ENCODE results near the gene ITIH4.

Gene ITIH4

DNA sequence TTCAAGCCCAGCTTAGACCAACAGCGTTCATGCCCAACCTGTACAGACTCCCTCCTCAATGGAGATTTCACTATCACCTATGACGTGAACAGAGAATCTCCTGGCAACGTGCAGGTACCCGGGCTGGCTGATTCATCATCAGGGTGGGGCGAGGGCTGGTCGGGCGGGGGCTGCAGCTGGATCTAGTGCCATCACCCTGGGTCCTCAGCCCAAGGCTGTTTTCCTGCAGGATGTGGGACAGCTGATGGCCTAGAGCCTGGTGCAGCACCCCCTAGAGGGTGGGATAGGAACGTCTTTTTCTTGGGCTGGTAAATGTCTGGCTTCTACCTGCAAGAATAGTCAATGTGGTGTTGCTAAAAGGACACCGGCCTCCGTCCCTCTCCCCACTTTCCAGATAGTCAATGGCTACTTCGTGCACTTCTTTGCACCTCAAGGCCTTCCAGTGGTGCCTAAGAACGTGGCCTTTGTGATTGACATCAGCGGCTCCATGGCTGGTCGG is 31.4 kb downstream of the ITIH4 start:
- TF ChIP-seq TEAD4 (IDR thresholded peaks at IDR 0.05) (no peak), REST (IDR thresholded peaks at IDR 0.05; ENCODE audit: low read depth) (no peak), RAD21 (IDR thresholded peaks at IDR 0.05; ENCODE audit: low read depth) (peak; percentile 36; the same call in 1 of the 2 replicates), TCF12 (IDR thresholded peaks at IDR 0.05; ENCODE audit: low read depth) (no peak)

- no peak for TF ChIP-seq RAD21 (IDR thresholded peaks at IDR 0.05; ENCODE audit: low read depth)
Observed at GRCh38 chr3:52798376-52798977, 32.0 kb downstream of the ITIH4 start.

- TF ChIP-seq, protein P1, sequence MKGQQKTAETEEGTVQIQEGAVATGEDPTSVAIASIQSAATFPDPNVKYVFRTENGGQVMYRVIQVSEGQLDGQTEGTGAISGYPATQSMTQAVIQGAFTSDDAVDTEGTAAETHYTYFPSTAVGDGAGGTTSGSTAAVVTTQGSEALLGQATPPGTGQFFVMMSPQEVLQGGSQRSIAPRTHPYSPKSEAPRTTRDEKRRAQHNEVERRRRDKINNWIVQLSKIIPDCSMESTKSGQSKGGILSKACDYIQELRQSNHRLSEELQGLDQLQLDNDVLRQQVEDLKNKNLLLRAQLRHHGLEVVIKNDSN (IDR thresholded peaks at IDR 0.05), result no peak
- no peak for TF ChIP-seq EGR1 (IDR thresholded peaks at IDR 0.05)
Observed at GRCh38 chr3:52796411-52796810, 34.1 kb downstream of the ITIH4 start.

DNA sequence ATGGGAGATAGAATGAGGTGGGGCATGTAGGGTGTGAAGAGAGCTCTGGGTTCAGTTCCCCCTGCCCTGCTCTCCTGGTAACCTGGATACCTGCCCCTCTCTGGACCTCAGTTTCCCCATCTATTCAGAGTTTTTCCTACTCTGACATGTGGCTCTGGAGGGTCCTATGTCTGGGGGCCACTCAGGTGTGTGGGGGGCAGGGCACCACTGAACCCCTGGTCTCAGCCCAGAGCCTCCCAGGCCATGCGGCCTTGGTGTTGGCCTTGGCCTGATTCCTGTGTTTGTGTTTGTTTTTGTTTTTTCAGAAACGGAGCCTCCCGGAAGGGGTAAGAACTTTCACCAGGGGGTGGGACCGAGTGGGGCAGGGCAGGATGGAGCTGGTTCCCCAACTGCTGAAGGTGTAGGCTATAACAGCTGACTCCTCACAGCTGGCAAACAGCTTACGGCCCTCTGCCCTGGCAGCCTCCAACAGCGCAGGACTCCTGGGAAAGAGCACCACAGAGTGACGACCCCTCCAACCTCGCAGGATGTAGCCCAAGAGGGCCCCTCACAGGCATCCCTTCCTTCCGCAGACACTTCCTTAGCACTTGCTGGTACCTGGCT is 35.1 kb downstream of the ITIH4 start:
- TF ChIP-seq, protein P1 (IDR thresholded peaks at IDR 0.05), result no peak
- TF ChIP-seq CEBPB (IDR thresholded peaks at IDR 0.05) (no peak), FOXM1 (IDR thresholded peaks at IDR 0.05; ENCODE audit: borderline replicate concordance, low read depth) (no peak), REST (IDR thresholded peaks at IDR 0.05; ENCODE audit: low read depth) (no peak), TAF1 (IDR thresholded peaks at IDR 0.05; ENCODE audit: low read depth) (no peak), CREB1 (IDR thresholded peaks at IDR 0.05; ENCODE audit: low read depth) (no peak), EP300 (IDR thresholded peaks at IDR 0.05; ENCODE audit: borderline replicate concordance) (no peak), YY1 (IDR thresholded peaks at IDR 0.05; ENCODE audit: low read depth) (no peak), RAD21 (IDR thresholded peaks at IDR 0.05; ENCODE audit: low read depth) (no peak), MAX (IDR thresholded peaks at IDR 0.05) (no peak), ZBTB7A (IDR thresholded peaks at IDR 0.05; ENCODE audit: low read depth) (no peak), TCF12 (IDR thresholded peaks at IDR 0.05; ENCODE audit: low read depth) (no peak), EGR1 (IDR thresholded peaks at IDR 0.05) (no peak), TEAD4 (IDR thresholded peaks at IDR 0.05) (no peak), NFIC (IDR thresholded peaks at IDR 0.05) (no peak)

DNA sequence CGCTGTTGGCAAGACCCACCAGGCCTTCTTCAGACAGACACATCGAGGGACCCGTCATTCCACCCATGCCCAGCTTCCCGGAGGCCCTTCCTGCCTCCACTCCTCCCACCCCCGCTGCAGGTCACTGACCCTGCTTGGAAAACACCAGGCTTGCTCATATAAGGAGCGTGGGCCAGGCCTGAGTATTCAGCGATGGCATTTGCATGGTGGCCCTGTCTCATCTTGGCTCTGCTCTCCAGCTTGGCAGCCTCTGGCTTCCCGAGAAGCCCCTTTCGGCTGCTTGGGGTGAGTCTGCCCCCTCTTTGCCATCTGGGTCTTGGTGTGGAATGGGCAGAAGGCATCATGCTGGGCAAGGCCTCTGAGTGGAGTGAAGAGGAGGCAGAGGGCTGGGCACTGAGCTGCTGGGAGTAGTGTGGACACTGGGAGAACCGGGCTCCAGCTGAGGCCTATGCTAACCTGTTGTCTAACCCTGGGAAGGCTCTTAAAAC is 35.8 kb downstream of the ITIH4 start, which contains the start of gene ITIH3:
ITIH3 (plus strand) TSS at position 185 of the 488 bp plus-strand sequence; CDS start at position 193, 8 bp downstream.
- TF ChIP-seq EGR1 (IDR thresholded peaks at IDR 0.05) (no peak), TEAD4 (IDR thresholded peaks at IDR 0.05) (no peak), MAX (IDR thresholded peaks at IDR 0.05) (no peak), NFIC (IDR thresholded peaks at IDR 0.05) (no peak), CEBPB (IDR thresholded peaks at IDR 0.05) (no peak), CREB1 (IDR thresholded peaks at IDR 0.05; ENCODE audit: low read depth) (no peak), TCF12 (IDR thresholded peaks at IDR 0.05; ENCODE audit: low read depth) (no peak), ZBTB7A (IDR thresholded peaks at IDR 0.05; ENCODE audit: low read depth) (no peak), TAF1 (IDR thresholded peaks at IDR 0.05; ENCODE audit: low read depth) (no peak)
- TF ChIP-seq, protein P1 (IDR thresholded peaks at IDR 0.05), result no peak

Measured in Ishikawa (cell line).